GM21381 (cell line): Measurements from ENCODE around the gene CTDP1.
"Not testable (repeated sequence)": the region's sequence is repeated elsewhere in the genome, so short reads cannot be mapped to it uniquely, and the experiment has no call there.

Source experiments
- ATAC-seq: cut with Tn5 transposase; IDR thresholded peaks from one replicate; pipeline ENCODE4 v1.9.1; 2021; ENCODE audit warnings: mild to moderate bottlenecking, moderate library complexity; ENCODE audit not compliant: unreplicated experiment

The CTDP1 gene

GRCh38 chr18:79697976-79698375, 18.4 kb downstream of the CTDP1 start:
- ATAC-seq, result no peak

- ATAC-seq, result no peak
Observed at GRCh38 chr18:79698668-79699335, 19.2 kb downstream of the CTDP1 start.

- no peak for ATAC-seq
Observed at GRCh38 chr18:79699653-79700052, 20.1 kb downstream of the CTDP1 start.

- no peak for ATAC-seq
Observed at GRCh38 chr18:79702906-79703305, 23.3 kb downstream of the CTDP1 start.

GRCh38 chr18:79704631-79705030, 25.0 kb downstream of the CTDP1 start:
- no peak for ATAC-seq

- no peak for ATAC-seq
Observed at GRCh38 chr18:79705272-79705671, 25.7 kb downstream of the CTDP1 start.

- no peak for ATAC-seq
Observed at GRCh38 chr18:79706006-79706405, 26.4 kb downstream of the CTDP1 start.

GRCh38 chr18:79706658-79707057, 27.1 kb downstream of the CTDP1 start:
- ATAC-seq, result no peak

GRCh38 chr18:79707239-79707638, 27.6 kb downstream of the CTDP1 start:
- no peak for ATAC-seq

- ATAC-seq, result no peak
Observed at GRCh38 chr18:79707671-79708070, 28.1 kb downstream of the CTDP1 start.

- ATAC-seq, result no peak
Observed at GRCh38 chr18:79708412-79708811, 28.8 kb downstream of the CTDP1 start.

GRCh38 chr18:79712206-79712857, 32.7 kb downstream of the CTDP1 start:
- ATAC-seq, result no peak

- no peak for ATAC-seq
Observed at GRCh38 chr18:79713341-79713740, 33.7 kb downstream of the CTDP1 start.

GRCh38 chr18:79714531-79715240, 35.1 kb downstream of the CTDP1 start:
- ATAC-seq, result no peak

GRCh38 chr18:79715280-79715679, 35.7 kb downstream of the CTDP1 start:
- no peak for ATAC-seq

- ATAC-seq, result no peak
Observed at GRCh38 chr18:79717059-79717458, 37.5 kb downstream of the CTDP1 start.

- no peak for ATAC-seq
Observed at GRCh38 chr18:79717555-79718074, 38.0 kb downstream of the CTDP1 start.

GRCh38 chr18:79718126-79718525, 38.5 kb downstream of the CTDP1 start:
- no peak for ATAC-seq

GRCh38 chr18:79718878-79719477, 39.4 kb downstream of the CTDP1 start:
- ATAC-seq, result no peak

GRCh38 chr18:79719478-79720358, 40.1 kb downstream of the CTDP1 start:
- ATAC-seq, result not testable (repeated sequence)
